WERI-Rb-1 (cell line): ENCODE measurements around the gene NPDC1.

Experiments
- DNase-seq: peaks from one replicate; pipeline ENCODE4 v3.0.0-alpha.2; 2020
- H3K27ac ChIP-seq: fragments of 250-450 bp; sonication (Bioruptor Pico); 2 replicates; pipeline ENCODE4 v1.5.1; 2020; ENCODE audit warnings: mild to moderate bottlenecking, moderate library complexity
- H3K27me3 ChIP-seq: fragments of 250-450 bp; sonication (Bioruptor Pico); 2 replicates; pipeline ENCODE4 v1.5.1; 2021; ENCODE audit warnings: mild to moderate bottlenecking, low read depth, moderate library complexity; ENCODE audit not compliant: insufficient read depth, severe bottlenecking
- H3K36me3 ChIP-seq: fragments of 250-450 bp; sonication (Bioruptor Pico); 2 replicates; pipeline ENCODE4 v1.5.1; 2020; ENCODE audit warnings: mild to moderate bottlenecking, moderate library complexity
- H3K4me3 ChIP-seq: 2 replicates; pipeline ENCODE4 v1.5.1; 2011; ENCODE audit warnings: low read depth, mild to moderate bottlenecking, control low read depth, low read length
- H3K9me3 ChIP-seq: fragments of 250-450 bp; sonication (Bioruptor Pico); 2 replicates; pipeline ENCODE4 v1.5.1; 2021; ENCODE audit warnings: mild to moderate bottlenecking, moderate library complexity; ENCODE audit not compliant: severe bottlenecking
- TF ChIP-seq, protein P1 (sequence below): IDR thresholded peaks from 2 replicates; pipeline ENCODE4 v1.5.1; 2011; ENCODE audit warnings: low read depth, mild to moderate bottlenecking, control low read depth, inconsistent platforms, low read length

NPDC1 gene

DNA sequence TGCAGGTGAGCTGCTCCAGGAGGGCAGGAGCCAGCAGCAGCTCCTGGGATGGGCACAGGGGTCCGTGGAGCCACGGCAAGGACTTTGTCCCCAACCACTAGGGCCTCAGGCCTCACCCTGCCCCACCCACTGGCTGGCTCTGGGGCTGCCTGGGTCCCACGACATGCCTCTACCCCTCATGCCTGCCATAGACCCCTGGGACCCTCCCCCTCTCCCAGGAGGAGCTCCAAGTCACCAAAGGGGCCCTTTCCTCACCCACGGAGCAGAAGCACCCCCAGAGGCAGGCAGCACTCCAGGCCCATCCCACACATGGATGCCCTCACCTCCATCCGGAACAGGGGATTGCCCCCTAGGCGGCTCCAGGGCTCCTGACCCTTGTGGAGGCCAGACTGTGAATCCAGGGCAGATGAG lies 24.4 kb downstream of the NPDC1 start:
- Histone ChIP-seq H3K27ac (no peak overlapping the region), H3K27me3 (no peaks in the 10 kb centered on the region), H3K36me3 (peaks cover 13% of the 10 kb centered on the region), H3K4me3 (no peak overlapping the region), H3K9me3 (no peaks in the 10 kb centered on the region)
- TF ChIP-seq, protein P1, sequence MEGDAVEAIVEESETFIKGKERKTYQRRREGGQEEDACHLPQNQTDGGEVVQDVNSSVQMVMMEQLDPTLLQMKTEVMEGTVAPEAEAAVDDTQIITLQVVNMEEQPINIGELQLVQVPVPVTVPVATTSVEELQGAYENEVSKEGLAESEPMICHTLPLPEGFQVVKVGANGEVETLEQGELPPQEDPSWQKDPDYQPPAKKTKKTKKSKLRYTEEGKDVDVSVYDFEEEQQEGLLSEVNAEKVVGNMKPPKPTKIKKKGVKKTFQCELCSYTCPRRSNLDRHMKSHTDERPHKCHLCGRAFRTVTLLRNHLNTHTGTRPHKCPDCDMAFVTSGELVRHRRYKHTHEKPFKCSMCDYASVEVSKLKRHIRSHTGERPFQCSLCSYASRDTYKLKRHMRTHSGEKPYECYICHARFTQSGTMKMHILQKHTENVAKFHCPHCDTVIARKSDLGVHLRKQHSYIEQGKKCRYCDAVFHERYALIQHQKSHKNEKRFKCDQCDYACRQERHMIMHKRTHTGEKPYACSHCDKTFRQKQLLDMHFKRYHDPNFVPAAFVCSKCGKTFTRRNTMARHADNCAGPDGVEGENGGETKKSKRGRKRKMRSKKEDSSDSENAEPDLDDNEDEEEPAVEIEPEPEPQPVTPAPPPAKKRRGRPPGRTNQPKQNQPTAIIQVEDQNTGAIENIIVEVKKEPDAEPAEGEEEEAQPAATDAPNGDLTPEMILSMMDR = no peak
- no peak for DNase-seq

DNA sequence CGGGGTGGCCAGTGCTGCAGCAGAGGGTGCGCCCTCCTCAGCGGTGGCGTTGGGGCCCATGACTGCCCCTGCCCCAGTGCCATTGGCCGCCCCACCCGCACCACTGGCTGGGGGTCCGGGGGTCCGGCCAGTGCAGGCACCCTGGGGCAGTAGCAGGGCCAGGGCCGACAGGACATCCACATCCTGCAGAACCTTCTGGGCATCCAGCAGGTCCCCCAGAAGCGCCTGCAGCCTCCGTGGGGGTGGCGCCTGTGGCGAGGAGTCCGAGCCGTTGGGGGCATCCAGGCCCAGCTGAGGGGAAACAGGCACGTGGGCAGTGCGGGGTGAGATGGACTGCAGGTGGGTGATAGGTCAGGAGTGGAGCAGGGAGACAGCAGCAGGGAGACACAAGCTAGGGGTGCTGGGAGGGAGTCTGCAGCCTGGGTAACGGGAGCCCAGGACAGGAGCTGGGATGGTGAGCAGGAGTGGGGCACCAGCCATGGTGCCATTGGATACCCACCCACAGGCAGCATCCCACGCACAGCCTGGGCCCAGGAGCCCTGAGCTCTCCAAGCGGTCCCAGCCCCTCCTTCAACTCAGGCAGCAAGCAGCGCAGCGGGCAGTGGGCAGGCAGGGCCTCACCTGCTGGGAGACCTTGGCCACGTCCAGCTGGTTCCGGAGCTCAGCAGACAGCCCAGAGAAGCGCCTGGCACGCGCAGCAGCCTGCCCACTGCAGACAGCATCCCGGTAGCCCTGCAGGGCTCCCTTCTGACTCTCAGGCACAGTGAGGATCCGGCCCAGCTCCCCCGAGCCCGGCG lies 25.0 kb downstream of the NPDC1 start:
- H3K4me3 ChIP-seq = no peak overlapping the region
- no peak for DNase-seq
- H3K27ac ChIP-seq = no peak overlapping the region
- TF ChIP-seq, protein P1 = no peak
- no peaks in the 10 kb centered on the region for H3K9me3 ChIP-seq
- no peaks in the 10 kb centered on the region for H3K27me3 ChIP-seq
- peaks cover 19% of the 10 kb centered on the region for H3K36me3 ChIP-seq

DNA sequence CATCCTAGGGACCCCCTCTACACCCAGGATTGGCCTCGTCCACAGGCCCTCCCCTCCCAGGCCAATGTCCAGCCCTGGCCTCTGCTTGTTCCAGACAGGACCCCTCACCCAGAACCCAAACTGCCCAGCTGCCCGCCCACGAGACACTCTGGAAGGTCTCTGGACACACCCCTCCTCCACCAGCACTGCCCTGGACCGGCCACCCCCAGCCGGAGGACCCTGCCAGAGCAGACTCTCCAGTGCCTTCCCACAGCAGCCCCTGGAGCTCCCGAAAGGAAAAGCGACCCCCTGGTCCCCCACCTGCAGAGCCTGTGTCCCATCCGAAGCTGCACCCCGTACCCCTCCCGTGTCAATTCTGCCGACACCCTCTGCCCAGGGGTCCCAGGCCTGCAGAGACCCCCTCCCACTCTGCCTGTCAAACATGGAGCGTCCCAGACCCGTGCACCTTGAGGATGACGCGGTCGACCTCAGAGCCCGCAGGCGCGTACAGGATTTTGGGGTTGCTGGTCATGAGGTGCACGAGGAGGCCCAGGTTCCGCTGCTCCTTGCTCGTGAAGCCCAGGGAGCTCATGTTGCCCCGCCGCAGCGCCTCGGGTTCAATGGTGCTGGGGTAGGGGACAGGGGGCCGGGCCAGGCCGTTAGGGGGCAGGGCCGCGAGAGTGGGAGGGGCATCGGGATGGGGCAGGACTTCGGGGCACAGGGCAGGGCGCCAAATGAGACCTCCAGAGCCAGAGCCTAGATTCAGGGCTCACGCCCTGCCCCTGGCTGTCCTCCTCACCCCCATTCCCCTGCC lies 25.9 kb downstream of the NPDC1 start:
- TF ChIP-seq, protein P1 = no peak
- Histone ChIP-seq H3K27me3 (no peaks in the 10 kb centered on the region), H3K36me3 (peaks cover 24% of the 10 kb centered on the region), H3K9me3 (no peaks in the 10 kb centered on the region), H3K27ac (no peak overlapping the region), H3K4me3 (no peak overlapping the region)
- DNase-seq = no peak

DNA sequence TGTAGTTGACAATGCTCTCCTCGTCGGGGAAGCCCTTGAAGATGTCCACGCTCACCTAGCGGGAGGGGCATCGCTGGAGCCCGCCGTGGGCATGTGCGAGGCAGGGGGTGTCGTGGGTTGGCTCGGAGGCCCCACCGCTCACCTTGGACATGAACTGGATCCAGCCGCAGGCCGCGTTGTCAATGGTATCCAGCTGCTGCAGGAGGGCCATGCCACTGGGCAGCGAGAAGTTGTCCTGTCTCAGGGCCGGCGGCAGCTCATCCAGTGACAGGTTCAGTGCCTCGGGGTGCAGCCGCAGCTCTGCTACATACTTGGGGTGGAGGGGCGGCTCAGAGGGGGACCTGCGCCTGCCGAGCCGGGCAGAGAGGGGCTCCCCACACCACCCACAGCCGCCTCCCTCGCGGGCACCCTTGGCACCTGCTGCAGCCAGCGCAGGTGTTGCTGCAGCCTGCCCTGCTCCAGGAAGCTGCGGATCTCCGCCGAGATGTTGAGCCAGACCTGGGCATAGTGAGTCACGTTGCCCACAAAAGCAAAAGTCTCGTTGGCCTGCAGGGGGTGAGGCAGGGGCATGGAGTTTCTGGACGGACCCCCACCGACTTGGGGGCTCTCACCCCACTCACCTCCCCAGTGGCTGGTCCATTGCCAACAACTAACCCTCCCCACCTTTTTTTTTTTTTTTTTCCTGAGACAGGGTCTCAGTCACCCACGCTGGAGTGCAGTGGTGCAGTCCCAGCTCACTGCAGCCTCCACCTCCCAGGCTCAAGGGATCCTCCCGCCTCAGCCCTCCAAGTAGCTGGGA lies 27.0 kb downstream of the NPDC1 start:
- Histone ChIP-seq H3K4me3 (no peak overlapping the region), H3K9me3 (no peaks in the 10 kb centered on the region), H3K36me3 (peaks cover 29% of the 10 kb centered on the region), H3K27ac (no peak overlapping the region), H3K27me3 (no peaks in the 10 kb centered on the region)
- TF ChIP-seq, protein P1 = no peak
- no peak for DNase-seq

DNA sequence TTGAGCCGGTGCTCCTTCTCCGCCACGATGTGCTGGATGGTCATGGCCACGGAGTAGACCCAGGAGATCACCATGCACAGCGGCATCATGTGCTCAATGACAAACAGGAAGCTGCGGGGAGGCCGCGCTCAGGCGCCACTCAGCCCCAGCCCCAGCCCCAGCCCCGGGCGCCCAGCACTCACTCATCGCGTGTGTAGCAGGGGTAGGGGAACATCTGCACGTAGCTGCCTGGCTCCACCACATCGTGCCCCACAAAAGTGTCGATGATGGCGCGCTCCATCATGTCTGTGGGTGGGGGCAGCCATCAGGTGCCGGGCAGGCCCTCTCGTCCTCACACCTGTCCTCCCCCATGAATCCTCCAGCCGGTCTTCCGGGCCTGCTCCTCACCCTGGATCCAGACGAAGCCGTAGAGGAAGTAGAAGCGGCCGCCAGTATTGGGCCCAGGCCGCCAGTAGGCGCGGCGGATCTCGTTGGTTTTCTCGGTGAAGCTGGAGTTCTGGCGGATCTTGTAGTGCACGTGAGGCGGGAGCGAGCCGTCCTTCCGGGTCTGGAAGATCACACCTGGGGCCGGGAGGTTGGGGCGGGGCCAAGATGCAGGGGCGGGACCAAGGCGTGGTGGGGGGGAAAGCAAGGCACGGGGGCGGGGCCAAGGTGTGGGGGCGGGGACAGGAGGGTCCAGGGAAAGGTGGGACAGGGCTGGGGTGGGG lies 28.0 kb downstream of the NPDC1 start:
- no peaks in the 10 kb centered on the region for H3K27me3 ChIP-seq
- H3K36me3 ChIP-seq = peaks cover 29% of the 10 kb centered on the region
- DNase-seq = no peak
- TF ChIP-seq, protein P1 = no peak
- no peaks in the 10 kb centered on the region for H3K9me3 ChIP-seq
- H3K27ac ChIP-seq = no peak overlapping the region
- no peak overlapping the region for H3K4me3 ChIP-seq
